Testis (tissue), 2 donors: ENCODE data around the gene HTT.

Source experiments
- POLR2A ChIP-seq: fragments of 450-650 bp; IDR thresholded peaks from one replicate; pipeline ENCODE4 v1.6.1; 2017; ENCODE audit warnings: antibody characterized with exemption, mild to moderate bottlenecking, moderate library complexity
- TF ChIP-seq, protein P1 (sequence below), 3 experiments: fragments of 450-650 bp in 2 of 3; fragments of 200-600 bp in 1 of 3; sonication (generic) in 1 of 3; IDR thresholded peaks; one replicate each; pipeline ENCODE4 v1.5.1; 2016 to 2019; ENCODE audit warnings: antibody characterized with exemption in 3 of 3, mild to moderate bottlenecking in 2 of 3, moderate library complexity in 1 of 3

- TF ChIP-seq, protein P1, sequence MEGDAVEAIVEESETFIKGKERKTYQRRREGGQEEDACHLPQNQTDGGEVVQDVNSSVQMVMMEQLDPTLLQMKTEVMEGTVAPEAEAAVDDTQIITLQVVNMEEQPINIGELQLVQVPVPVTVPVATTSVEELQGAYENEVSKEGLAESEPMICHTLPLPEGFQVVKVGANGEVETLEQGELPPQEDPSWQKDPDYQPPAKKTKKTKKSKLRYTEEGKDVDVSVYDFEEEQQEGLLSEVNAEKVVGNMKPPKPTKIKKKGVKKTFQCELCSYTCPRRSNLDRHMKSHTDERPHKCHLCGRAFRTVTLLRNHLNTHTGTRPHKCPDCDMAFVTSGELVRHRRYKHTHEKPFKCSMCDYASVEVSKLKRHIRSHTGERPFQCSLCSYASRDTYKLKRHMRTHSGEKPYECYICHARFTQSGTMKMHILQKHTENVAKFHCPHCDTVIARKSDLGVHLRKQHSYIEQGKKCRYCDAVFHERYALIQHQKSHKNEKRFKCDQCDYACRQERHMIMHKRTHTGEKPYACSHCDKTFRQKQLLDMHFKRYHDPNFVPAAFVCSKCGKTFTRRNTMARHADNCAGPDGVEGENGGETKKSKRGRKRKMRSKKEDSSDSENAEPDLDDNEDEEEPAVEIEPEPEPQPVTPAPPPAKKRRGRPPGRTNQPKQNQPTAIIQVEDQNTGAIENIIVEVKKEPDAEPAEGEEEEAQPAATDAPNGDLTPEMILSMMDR (IDR thresholded peaks at IDR 0.05), result no peak
- TF ChIP-seq POLR2A, result no peak
These were observed 142.8 kb downstream of the HTT start for GRCh38 chr4:3217266-3217665.
